HK-2 (cell line): Measurements from ENCODE around the gene GALNT9.
"Not testable (repeated sequence)": the region's sequence is repeated elsewhere in the genome, so short reads cannot be mapped to it uniquely, and the experiment has no call there.

Source experiments
- DNase-seq: peaks from one replicate; pipeline ENCODE4 v3.0.0-alpha.2; 2018; ENCODE audit not compliant: unreplicated experiment

Gene GALNT9

DNA sequence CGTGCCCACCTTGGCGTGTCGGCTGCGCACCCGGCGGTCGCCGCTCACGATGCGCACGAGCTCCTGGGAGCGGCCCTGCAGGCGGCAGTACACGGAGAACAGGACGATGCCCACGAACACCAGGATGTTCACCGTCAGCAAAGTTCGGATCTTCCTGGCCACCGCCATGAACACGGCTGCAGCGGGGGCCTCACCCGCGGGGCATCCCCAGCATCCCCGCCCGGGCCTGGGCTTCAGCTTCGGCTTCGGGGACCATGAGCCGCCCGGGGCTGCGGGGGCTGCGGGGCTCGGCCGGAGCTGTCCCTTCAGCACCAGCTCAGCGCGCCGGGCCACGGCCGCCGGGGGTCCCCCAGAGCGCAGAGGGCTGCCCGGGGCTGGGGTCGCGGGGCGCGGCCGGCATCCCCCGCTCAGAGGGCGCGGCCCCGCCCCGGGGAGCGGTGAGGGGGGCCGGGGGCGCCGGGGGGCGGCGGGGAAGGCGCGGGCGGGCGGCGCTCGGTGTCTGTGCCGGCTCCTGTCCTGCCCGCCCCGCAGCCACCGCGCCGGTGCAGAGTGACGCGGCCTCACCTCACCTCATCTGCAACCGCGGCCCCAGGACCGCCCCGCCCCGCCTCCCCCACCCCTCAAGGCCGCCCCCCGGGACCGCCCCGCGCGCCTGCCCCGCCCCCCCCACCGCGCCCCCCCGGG lies at the start of gene GALNT9:
Gene GALNT9, minus strand, starts transcription at position 554 of the 684 bp plus-strand sequence. Its CDS starts 386 bp downstream, at position 168.
- DNase-seq = no peak

- DNase-seq = not testable (repeated sequence)
Observed at GRCh38 chr12:132379057-132379456, 49.7 kb upstream of the GALNT9 start.

DNA sequence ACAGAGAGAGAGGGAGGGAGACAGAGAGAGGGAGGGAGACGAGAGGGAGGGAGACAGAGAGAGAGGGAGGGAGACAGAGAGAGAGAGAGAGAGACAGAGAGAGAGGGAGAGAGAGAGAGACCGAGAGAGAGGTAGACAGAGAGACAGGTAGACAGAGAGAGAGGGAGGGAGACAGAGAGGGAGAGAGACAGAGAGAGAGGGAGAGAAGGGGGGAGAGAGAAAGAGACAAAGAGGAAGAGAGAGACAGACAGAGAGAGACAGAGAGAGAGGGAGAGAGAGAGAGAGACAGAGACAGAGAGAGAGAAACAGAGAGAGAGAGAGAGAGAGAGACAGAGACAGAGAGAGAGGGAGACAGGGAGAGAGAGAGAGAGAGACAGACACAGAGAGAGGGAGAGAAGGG lies 47.8 kb upstream of the GALNT9 start:
- DNase-seq = no peak

DNA sequence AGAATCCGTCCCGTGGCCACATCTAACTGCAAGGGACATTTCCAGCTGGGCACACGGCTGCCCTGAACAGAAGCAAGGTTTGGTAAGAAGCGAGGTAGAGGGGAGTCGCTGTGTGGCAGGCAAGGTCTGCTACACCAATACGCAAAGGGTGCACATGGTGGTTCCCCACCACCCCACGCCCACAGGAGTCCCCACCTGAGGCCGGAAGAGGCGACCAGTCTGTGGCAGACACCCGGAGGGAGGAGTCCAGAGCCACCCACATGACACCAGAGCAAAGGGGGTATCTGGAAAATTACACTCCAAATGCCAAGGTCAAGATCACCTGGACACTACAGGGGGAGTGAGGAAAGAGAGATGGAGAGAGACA lies 47.1 kb upstream of the GALNT9 start:
- no peak for DNase-seq

DNA sequence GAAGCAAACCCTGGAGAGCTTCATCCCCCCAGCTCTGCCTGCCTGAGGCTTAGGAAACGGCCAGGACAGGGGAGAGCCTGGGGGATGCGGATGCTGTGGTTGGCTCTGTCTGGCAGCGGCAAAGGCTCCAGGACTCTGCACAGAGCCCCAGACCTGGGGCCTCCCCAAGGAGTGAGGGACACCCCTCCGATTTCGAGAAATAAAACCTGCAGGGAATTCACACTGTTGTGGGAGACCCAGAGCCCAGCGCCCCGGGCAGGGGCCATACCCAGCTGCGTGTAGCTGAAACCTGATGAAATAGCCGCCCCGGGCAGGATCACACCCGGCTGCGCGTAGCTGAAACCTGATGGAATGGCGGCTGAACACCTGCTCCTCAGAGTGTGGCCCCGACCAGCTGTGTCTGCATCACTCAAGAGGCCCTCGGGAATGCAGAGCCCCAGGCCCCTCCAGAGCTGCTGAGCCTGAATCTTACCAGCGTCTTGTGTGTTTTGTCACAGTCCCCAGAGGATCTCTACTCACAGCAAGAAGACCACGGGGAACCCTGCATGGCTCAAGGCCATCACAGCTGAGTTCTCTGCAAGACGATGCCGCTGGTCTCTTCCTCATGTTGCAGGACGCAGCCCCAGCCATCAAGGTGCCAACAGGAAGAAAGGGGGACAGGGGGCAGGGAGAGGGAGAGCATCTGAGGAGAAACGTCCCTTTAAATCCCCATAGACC lies 46.5 kb upstream of the GALNT9 start:
- no peak for DNase-seq

- no peak for DNase-seq
Observed at GRCh38 chr12:132374612-132375445, 45.4 kb upstream of the GALNT9 start.

- no peak for DNase-seq
Observed at GRCh38 chr12:132373901-132374611, 44.7 kb upstream of the GALNT9 start.

DNA sequence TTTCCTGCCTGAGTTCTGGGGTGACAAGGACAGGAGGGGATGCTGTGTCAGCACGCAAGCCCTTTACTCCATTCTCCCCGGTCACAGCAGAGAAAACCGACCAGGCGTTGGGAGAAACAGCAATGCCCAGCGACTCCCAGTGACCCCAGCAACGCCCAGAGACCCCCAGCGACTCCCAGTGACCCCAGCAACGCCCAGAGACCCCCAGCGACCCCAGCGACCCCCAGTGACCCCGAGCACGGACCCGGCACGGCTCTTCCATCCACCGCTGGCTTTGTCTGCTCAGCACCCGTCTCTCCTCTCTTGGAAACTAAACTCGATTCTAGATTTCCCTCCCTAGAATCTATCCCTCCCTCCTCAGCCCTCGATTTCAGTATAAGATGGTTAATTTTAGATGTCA lies 38.5 kb upstream of the GALNT9 start:
- DNase-seq = no peak

- DNase-seq = no peak
Observed at GRCh38 chr12:132367071-132367851, 37.9 kb upstream of the GALNT9 start.

- DNase-seq = no peak
Observed at GRCh38 chr12:132366341-132366861, 37.0 kb upstream of the GALNT9 start.

- DNase-seq = no peak
Observed at GRCh38 chr12:132365226-132365625, 35.8 kb upstream of the GALNT9 start.

DNA sequence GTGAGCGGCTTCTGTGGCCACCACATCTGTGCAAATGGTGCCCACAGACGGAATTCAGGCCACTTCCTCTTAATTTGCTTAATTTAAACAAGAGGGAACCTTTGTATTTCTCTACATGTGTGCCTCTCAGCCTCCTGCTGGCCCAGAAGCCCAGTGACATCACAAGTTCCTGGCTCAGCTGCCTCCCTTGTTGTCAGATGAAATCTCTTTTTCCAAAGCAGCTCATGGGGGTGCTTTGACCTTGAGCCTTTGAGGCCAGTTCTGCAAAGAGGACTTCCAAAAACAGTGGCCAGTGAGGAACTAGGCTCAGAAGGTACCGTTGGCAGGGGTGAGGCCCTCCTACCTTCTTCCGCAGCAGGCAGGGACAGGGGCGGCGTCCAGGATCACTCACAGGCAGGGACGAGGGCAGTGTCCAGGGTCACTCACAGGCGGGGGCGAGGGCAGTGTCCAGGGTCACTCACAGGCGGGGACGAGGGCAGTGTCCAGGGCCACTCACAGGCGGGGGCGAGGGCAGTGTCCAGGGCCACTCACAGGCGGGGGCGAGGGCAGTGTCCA lies 35.0 kb upstream of the GALNT9 start:
- no peak for DNase-seq

DNA sequence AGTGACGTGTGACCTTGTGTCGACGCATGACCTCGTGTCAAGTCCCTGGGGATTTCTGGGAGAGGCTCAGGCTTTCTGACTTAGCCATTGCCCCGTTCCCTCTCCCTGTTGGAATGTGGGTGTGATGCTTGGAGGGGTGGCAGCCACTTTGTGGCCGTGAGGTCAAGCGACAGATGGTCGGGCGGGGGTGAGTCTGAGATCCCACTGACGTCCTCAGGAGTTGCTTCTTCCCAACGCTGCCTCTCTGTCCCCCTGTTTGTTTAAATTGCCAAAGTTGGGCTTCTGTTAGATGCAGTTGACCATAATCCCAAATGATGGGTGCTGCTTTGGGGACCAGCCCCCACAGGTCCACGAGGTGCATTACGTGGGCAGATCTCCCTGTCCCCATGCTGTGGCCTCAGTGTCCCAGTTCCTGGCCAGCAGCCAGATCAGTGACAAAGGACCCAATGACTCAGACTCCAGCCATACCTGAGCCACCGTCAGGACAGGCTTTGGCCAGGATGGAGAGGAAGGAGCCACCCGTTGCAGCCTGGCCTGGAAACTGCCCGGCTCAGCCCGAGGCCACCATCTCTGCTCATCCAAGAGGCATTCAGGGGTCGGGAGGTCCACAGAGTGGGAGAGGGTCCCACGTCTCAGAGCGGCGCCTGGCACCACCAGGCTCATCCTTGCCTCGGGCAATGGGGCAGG lies 34.4 kb upstream of the GALNT9 start:
- no peak for DNase-seq

DNA sequence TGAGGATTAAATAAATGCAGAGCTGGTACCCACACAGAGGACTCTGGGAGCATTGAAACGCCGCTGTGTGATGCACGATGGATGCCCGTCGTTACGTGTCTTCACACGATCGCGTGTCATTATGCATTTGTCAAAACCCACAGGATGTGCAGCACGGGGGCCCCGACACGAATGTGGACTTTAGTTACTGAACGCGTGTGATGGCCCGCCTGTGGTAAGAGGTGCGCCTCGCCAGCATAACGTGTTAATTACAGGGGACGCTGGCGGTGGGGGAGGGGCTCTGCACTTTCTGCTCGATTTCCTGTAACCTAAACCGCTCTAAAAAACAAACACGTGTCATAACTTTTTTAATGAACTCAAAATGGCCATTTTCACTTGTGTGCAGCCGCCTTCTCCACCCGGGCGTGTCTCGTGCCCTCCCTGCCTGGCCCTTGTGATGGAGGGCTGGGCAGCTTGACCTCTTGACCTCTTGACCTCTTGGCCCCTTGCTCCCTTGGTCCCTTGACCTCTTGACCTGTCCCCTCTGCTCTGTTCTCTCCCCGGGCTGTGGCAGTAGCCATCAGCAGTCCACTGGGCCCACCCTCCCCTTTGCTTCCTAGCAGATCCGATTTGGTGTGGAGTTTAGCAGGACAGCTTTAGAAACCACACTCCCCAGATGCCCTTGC lies 33.7 kb upstream of the GALNT9 start:
- no peak for DNase-seq

- no peak for DNase-seq
Observed at GRCh38 chr12:132360906-132361777, 31.8 kb upstream of the GALNT9 start.

DNA sequence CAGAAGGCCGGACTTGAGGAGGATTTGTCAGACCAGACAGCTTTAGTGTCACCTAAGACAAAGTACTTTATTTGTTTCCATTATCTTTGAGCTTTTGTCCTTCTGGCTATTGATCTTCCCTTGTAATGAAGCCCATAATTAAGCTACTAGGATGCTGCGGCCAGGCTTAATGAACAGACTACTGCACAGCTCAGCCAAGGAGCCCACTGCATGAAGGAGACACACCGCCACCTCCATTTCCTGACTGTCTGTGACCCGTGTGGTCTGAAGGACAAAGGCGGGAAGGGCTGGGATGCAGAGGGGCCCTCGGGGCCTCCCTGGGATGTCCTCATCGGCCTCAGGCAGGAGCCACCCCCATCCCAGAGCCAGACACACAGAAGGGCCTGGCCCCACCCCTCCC lies 31.0 kb upstream of the GALNT9 start:
- DNase-seq = no peak

- DNase-seq = no peak
Observed at GRCh38 chr12:132359971-132360370, 30.6 kb upstream of the GALNT9 start.

- no peak for DNase-seq
Observed at GRCh38 chr12:132359551-132359950, 30.2 kb upstream of the GALNT9 start.
